B cell (primary cell): ENCODE data around the gene KNG1. TPM values are rescaled to one million over a fixed set of nuclear protein-coding genes. Genes with fewer than 3 reads are reported as not detected.

Experiments used
- ATAC-seq: fragments of 200-7000 bp; cut with Tn5 transposase; one replicate; pipeline ENCODE4 v1.10.0; 2021; ENCODE audit warnings: low read depth, mild to moderate bottlenecking, moderate number of reproducible peaks, moderate library complexity
- CTCF ChIA-PET: fragments of 350-600 bp; sonication (Branson Sonifier 250); formaldehyde crosslinking; loops from one replicate; lab custom pipeline; 2021; ENCODE audit warnings: antibody characterized with exemption, inconsistent platforms; lab: Charles Lee
- POLR2A ChIA-PET: fragments of 350-600 bp; sonication (Branson Sonifier 250); formaldehyde crosslinking; loops from one replicate; lab custom pipeline; 2021; ENCODE audit warnings: antibody characterized with exemption; lab: Charles Lee
- DNase-seq: peaks from one replicate; pipeline ENCODE4 v3.0.0; 2013
- H2AFZ ChIP-seq: 2 replicates; pipeline ENCODE4 v1.6.1; 2012; ENCODE audit warnings: mild to moderate bottlenecking, low read depth, low read length; ENCODE audit not compliant: insufficient read depth, poor library complexity, severe bottlenecking
- H3K27ac ChIP-seq, 2 donors: 1 replicate in 1 of 2; 2 replicates in 1 of 2; pipeline ENCODE4 v1.5.1; 2012 to 2013; ENCODE audit warnings: low read length in 2 of 2, mild to moderate bottlenecking in 2 of 2, moderate library complexity in 1 of 2
- H3K27me3 ChIP-seq, 4 experiments: fragments of 200-600 bp in 1 of 4; sonication (generic) in 1 of 4; replicated peaks in 1 of 4; 1 replicate in 2 of 4; 2 replicates in 2 of 4; pipeline versions ENCODE4 v1.6.1 to v1.7.0; 2013 to 2016; ENCODE audit warnings: low read length in 3 of 4, mild to moderate bottlenecking in 2 of 4, mixed read lengths in 1 of 4, moderate library complexity in 1 of 4; ENCODE audit not compliant: insufficient read depth in 4 of 4, control insufficient read depth in 3 of 4; ENCODE audit errors: control extremely low read depth in 1 of 4
- H3K36me3 ChIP-seq, 2 experiments: replicated peaks in 1 of 2; 1 replicate in 1 of 2; 2 replicates in 1 of 2; pipeline versions ENCODE4 v1.6.1 to v1.7.1; 2013; ENCODE audit warnings: low read length in 1 of 2; ENCODE audit not compliant: insufficient read depth in 2 of 2, control insufficient read depth in 1 of 2; ENCODE audit errors: control extremely low read depth in 1 of 2, extremely low read depth in 1 of 2
- H3K4me1 ChIP-seq, 2 donors: fragments of 200-600 bp in 1 of 2; sonication (generic) in 1 of 2; 1 replicate in 1 of 2; 2 replicates in 1 of 2; pipeline versions ENCODE4 v1.5.1 to v1.6.1; 2013 to 2017; ENCODE audit warnings: low read length in 2 of 2; ENCODE audit not compliant: control insufficient read depth in 2 of 2, insufficient read depth in 2 of 2
- H3K4me2 ChIP-seq: replicated peaks from 2 replicates; pipeline ENCODE3; 2012; ENCODE audit warnings: mild to moderate bottlenecking, low read depth, low read length; ENCODE audit not compliant: poor library complexity, severe bottlenecking
- H3K4me3 ChIP-seq, 5 experiments: fragments of 200-600 bp in 1 of 5; sonication (generic) in 1 of 5; 1 replicate in 3 of 5; 2 replicates in 2 of 5; pipeline versions ENCODE4 v1.5.1 to v1.7.0; 2011 to 2016; ENCODE audit warnings: low read length in 4 of 5, mild to moderate bottlenecking in 4 of 5, low read depth in 2 of 5, control low read depth in 1 of 5, moderate library complexity in 1 of 5; ENCODE audit not compliant: insufficient read depth in 1 of 5; ENCODE audit errors: control extremely low read depth in 1 of 5, extremely low read depth in 1 of 5
- H3K79me2 ChIP-seq: fragments of 200-600 bp; sonication (generic); one replicate; pipeline ENCODE4 v1.6.0; 2016; ENCODE audit warnings: low read length; ENCODE audit not compliant: control insufficient read depth, insufficient read depth
- H3K9ac ChIP-seq: fragments of 200-600 bp; sonication (generic); 2 replicates; pipeline ENCODE4 v1.6.1; 2017; ENCODE audit warnings: mild to moderate bottlenecking, low read length, moderate library complexity
- H3K9me3 ChIP-seq, 3 donors: one replicate each; pipeline versions ENCODE4 v1.6.1 to v1.7.1; 2013; ENCODE audit warnings: low read length in 2 of 3; ENCODE audit not compliant: control insufficient read depth in 2 of 3, insufficient read depth in 1 of 3; ENCODE audit errors: control extremely low read depth in 1 of 3
- H4K20me1 ChIP-seq: 2 replicates; pipeline ENCODE4 v1.6.0; 2012; ENCODE audit warnings: mild to moderate bottlenecking, low read length; ENCODE audit not compliant: insufficient read depth, control insufficient read depth, poor library complexity, severe bottlenecking
- H3K27ac Mint-ChIP-seq: one replicate; pipeline ENCODE4 v1.8.0; 2021; ENCODE audit warnings: mixed read lengths
- H3K27me3 Mint-ChIP-seq: one replicate; pipeline ENCODE4 v1.8.0; 2021; ENCODE audit warnings: mixed read lengths
- H3K4me1 Mint-ChIP-seq: one replicate; pipeline ENCODE4 v1.8.0; 2021; ENCODE audit warnings: mixed read lengths
- H3K4me3 Mint-ChIP-seq: one replicate; pipeline ENCODE4 v1.8.0; 2021; ENCODE audit warnings: mixed read lengths
- H3K9me3 Mint-ChIP-seq: one replicate; pipeline ENCODE4 v1.8.0; 2022; ENCODE audit warnings: mixed read lengths; ENCODE audit not compliant: insufficient read depth
- CTCF ChIP-seq: fragments of 200-600 bp; IDR thresholded peaks from one replicate; pipeline ENCODE4 v1.8.0; 2022; ENCODE audit warnings: antibody characterized with exemption, mild to moderate bottlenecking
- EZH2 ChIP-seq: IDR thresholded peaks from 2 replicates; pipeline ENCODE4 v1.6.1; 2012; ENCODE audit warnings: borderline replicate concordance, low read depth, mild to moderate bottlenecking, moderate library complexity, low read length; ENCODE audit not compliant: insufficient read depth, poor library complexity, severe bottlenecking
- WGBS: methylation state at CpG from one replicate; pipeline ENCODE4 v1.1.5; 2013; ENCODE audit warnings: missing lambda C conversion rate; ENCODE audit not compliant: insufficient coverage; 5-methylcytosine and 5-hydroxymethylcytosine counted together
- intact Hi-C: fragments of 100-400 bp; cut with micrococcal nuclease; formaldehyde crosslinking; loops from one replicate; pipeline ENCODE4 v1.10.0; 2022
- polyA plus RNA-seq: library from polyadenylated mRNA; depleted of rRNA; stranded (reverse); fragments of >200 nt; gene quantifications from 2 replicates; pipeline ENCODE4 v1.2.3, GENCODE V29; 2012
- total RNA-seq, 2 donors: library from RNA; stranded (reverse); fragments of 120-200 nt in 1 of 2; gene quantifications; 1 replicate in 1 of 2; 2 replicates in 1 of 2; pipeline versions ENCODE4 v1.2.3 to v1.2.4, GENCODE V29; 2013 to 2022

Gene KNG1
- total and polyA plus RNA-seq, 2 donors (not counting 1 experiment from before 2014, with no cell fraction given), result not detected

DNA sequence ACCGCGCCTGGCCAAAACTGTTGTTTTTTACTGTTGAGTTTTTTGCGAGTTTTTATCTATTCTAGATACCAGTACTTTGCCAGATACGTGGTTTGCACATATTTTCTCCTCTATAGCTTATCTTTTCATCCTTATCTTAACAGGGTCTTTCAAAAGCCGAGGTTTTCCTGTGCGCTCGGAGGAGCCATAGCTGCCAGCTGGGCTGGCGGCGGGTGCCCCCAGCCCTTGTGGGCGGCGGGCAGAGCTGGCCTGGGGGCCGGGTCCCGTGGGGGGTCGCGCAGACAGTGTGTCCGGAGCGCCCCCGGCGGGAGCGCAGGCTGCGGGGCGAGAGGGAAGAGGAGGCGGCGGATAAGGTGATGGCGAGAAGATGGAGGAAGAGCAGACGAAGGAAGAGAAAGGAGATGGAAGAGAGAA, 55.1 kb downstream of the KNG1 start:
- no peaks in the 10 kb centered on the region for H4K20me1 ChIP-seq
- no peaks in the 10 kb centered on the region for H3K9me3 ChIP-seq
- peak overlapping the region; percentile 50 to 98 (median 79) for H3K4me3 ChIP-seq
- CTCF ChIA-PET, result interaction anchor here (0.6 to 2.1 kb wide), 5 partner anchors 11 to 1544 kb away, joined by 3 to 9 read pairs (median 4); partner anchors contain the start of genes EIF4A2 and TRA2B
- ATAC-seq (peak; percentile 21), DNase-seq (no peak)
- 2% methylated on average over 23 of the region's 26 CpGs for WGBS
- Mint-ChIP-seq H3K4me1 (peaks cover 17% of the 10 kb centered on the region), H3K27ac (peak overlapping the region; percentile 91), H3K27me3 (no peaks in the 10 kb centered on the region), H3K9me3 (no peaks in the 10 kb centered on the region), H3K4me3 (peak overlapping the region; percentile 93)
- H3K27ac ChIP-seq, result peak overlapping the region; percentile 69 to 87
- TF ChIP-seq EZH2, result no peak
- TF ChIP-seq CTCF, result no peak
- H3K79me2 ChIP-seq, result no peaks in the 10 kb centered on the region
- H2AFZ ChIP-seq, result peak overlapping the region; percentile 100
- peaks cover 11 to 12% of the 10 kb centered on the region in 2 donors for H3K4me1 ChIP-seq
- H3K4me2 ChIP-seq, result peak overlapping the region; percentile 99
- H3K27me3 ChIP-seq, result no peaks in the 10 kb centered on the region
- H3K9ac ChIP-seq, result peak overlapping the region; percentile 94
- no peaks in the 10 kb centered on the region for H3K36me3 ChIP-seq
- POLR2A ChIA-PET, result interaction anchor here (0.9 to 2.5 kb wide), 3 partner anchors 11 to 155 kb away, joined by 4 to 78 read pairs (median 6); partner anchors contain the start of gene EIF4A2
- intact Hi-C loops, result loop anchor here (1.0 to 10.0 kb wide), 6 partner anchors 11 to 205 kb away; partner anchors contain the start of genes EIF4A2, RFC4 and TBCCD1

DNA sequence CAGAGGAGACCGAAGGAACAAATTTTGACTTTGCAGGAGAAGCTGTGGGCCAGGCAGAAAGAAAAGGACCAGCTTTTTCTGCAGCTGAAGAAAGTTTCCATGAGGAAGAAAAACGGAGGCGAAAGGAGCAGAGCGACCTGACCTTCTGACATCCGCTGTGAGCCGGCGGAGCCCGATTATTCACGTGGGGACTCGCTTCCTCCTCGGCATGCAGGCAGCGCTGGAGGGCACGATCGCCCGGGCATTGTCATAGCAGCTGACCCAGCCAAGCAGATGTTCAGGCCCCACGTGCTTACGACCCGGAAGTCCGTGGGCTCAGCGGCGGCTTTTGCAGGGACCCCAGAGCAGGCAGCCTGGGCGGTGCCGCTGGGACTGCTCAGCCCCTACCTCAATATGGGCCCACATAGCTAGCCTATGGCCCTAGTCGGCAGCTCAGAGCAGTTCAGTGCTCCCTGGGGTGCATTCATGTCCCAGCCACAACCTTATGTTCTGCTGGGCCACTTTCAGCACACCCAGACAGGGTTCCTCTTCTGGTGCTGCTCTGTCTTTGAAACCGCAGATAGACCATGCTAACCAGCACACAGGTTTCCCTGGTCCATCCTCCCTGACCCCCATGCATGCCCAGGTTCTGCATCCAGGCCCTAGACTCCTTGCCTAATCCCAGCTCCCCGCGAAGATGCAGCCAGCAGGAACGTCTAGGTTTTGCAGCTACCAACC, 55.7 kb downstream of the KNG1 start:
- intact Hi-C loops, result loop anchor here (1.0 to 10.0 kb wide), 6 partner anchors 10 to 206 kb away; partner anchors contain the start of genes EIF4A2, RFC4 and TBCCD1
- peak overlapping the region; percentile 94 for H3K9ac ChIP-seq

More for the DNA sequence above, 55.7 kb downstream of the KNG1 start:
- H4K20me1 ChIP-seq, result no peaks in the 10 kb centered on the region
- peak; percentile 93 for ATAC-seq
- peak; percentile 87 for DNase-seq
- H3K4me3 ChIP-seq, result peak overlapping the region; percentile 50 to 98 (median 79)
- POLR2A ChIA-PET, result interaction anchor here (0.9 to 2.5 kb wide), 4 partner anchors 11 to 156 kb away, joined by 3 to 78 read pairs (median 5); partner anchors contain the start of genes EIF4A2 and RFC4
- H3K79me2 ChIP-seq, result no peaks in the 10 kb centered on the region
- peak overlapping the region; percentile 100 for H2AFZ ChIP-seq
- H3K9me3 Mint-ChIP-seq, result no peaks in the 10 kb centered on the region
- no peaks in the 10 kb centered on the region for H3K36me3 ChIP-seq
- H3K27me3 Mint-ChIP-seq, result no peaks in the 10 kb centered on the region
- H3K27ac ChIP-seq, result peak overlapping the region; percentile 69 to 87
- H3K9me3 ChIP-seq, result no peaks in the 10 kb centered on the region
- peak overlapping the region; percentile 91 for H3K27ac Mint-ChIP-seq
- H3K4me3 Mint-ChIP-seq, result peak overlapping the region; percentile 93
- H3K27me3 ChIP-seq, result no peaks in the 10 kb centered on the region
- WGBS, result 14% methylated on average over 28 of the region's 28 CpGs
- H3K4me1 Mint-ChIP-seq, result peaks cover 17% of the 10 kb centered on the region
- CTCF ChIA-PET, result interaction anchor here (0.6 to 2.1 kb wide), 5 partner anchors 11 to 1544 kb away, joined by 3 to 9 read pairs (median 4); partner anchors contain the start of genes EIF4A2 and TRA2B
- peak overlapping the region; percentile 99 for H3K4me2 ChIP-seq
- no peak for TF ChIP-seq EZH2
- no peak for TF ChIP-seq CTCF
- peaks cover 11 to 12% of the 10 kb centered on the region in 2 donors for H3K4me1 ChIP-seq
